HG03378 (cell line): ENCODE measurements around the gene FASTKD2.
A peak's percentile ranks its signal among the peaks of the same experiment; 100 is the strongest.

ENCODE experiments used
- ATAC-seq: cut with Tn5 transposase; IDR thresholded peaks from one replicate; pipeline ENCODE4 v1.9.1; 2021; ENCODE audit warnings: mild to moderate bottlenecking, moderate library complexity; ENCODE audit not compliant: unreplicated experiment

Gene FASTKD2

GRCh38 chr2:206765242-206766056 lies at the start of gene FASTKD2, which contains the start of gene MDH1B:
Gene FASTKD2 (plus strand): TSS chr2:206765606. CDS start chr2:206766694, 1,088 bp downstream.
Gene MDH1B (minus strand): TSS chr2:206765328. CDS start chr2:206765271, 57 bp downstream.
- peak; percentile 90 for ATAC-seq

- ATAC-seq, result no peak
These were observed 48.8 kb upstream of the FASTKD2 start for GRCh38 chr2:206716623-206717022.

- ATAC-seq, result no peak
These were observed 47.1 kb upstream of the FASTKD2 start, which contains the start of gene DYTN for GRCh38 chr2:206718296-206718695. Gene DYTN (minus strand): TSS chr2:206718396. CDS start chr2:206718279, 117 bp downstream.

GRCh38 chr2:206721256-206721920 lies 44.0 kb upstream of the FASTKD2 start:
- peak; percentile 92 for ATAC-seq

- no peak for ATAC-seq
These were observed 42.1 kb upstream of the FASTKD2 start for GRCh38 chr2:206723288-206723687.

- ATAC-seq, result no peak
These were observed 38.1 kb upstream of the FASTKD2 start for GRCh38 chr2:206727287-206727686.

GRCh38 chr2:206728277-206729199 lies 36.9 kb upstream of the FASTKD2 start:
- no peak for ATAC-seq

- ATAC-seq, result no peak
These were observed 32.1 kb upstream of the FASTKD2 start for GRCh38 chr2:206733341-206733740.

- no peak for ATAC-seq
These were observed 28.5 kb upstream of the FASTKD2 start for GRCh38 chr2:206736935-206737334.

- no peak for ATAC-seq
These were observed 26.1 kb upstream of the FASTKD2 start for GRCh38 chr2:206739271-206739670.

GRCh38 chr2:206740800-206741199 lies 24.6 kb upstream of the FASTKD2 start:
- no peak for ATAC-seq

GRCh38 chr2:206756816-206757215 lies 8.6 kb upstream of the FASTKD2 start:
- no peak for ATAC-seq

- no peak for ATAC-seq
These were observed 649 bp upstream of the FASTKD2 start for GRCh38 chr2:206764673-206765241.

GRCh38 chr2:206766057-206766930 lies 888 bp downstream of the FASTKD2 start:
- no peak for ATAC-seq

- ATAC-seq, result no peak
These were observed 9.5 kb downstream of the FASTKD2 start for GRCh38 chr2:206774871-206775270.

GRCh38 chr2:206776432-206776831 lies 11.0 kb downstream of the FASTKD2 start:
- ATAC-seq, result no peak

GRCh38 chr2:206780671-206781070 lies 15.3 kb downstream of the FASTKD2 start:
- ATAC-seq, result no peak

GRCh38 chr2:206783718-206784117 lies 18.3 kb downstream of the FASTKD2 start:
- no peak for ATAC-seq

GRCh38 chr2:206784559-206785353 lies 19.4 kb downstream of the FASTKD2 start:
- no peak for ATAC-seq
